Suprapubic skin (tissue), 4 donors: Measurements from ENCODE around the gene GRIA3.

Experiments used
- EP300 ChIP-seq: sonication (generic); formaldehyde crosslinking; IDR thresholded peaks from one replicate; pipeline ENCODE4 v1.6.1; 2017; ENCODE audit warnings: antibody characterized with exemption
- POLR2A ChIP-seq, 2 donors: fragments of 450-650 bp; IDR thresholded peaks; one replicate each; pipeline ENCODE4 v1.6.1; 2017; ENCODE audit warnings: antibody characterized with exemption in 2 of 2, mild to moderate bottlenecking in 2 of 2, moderate library complexity in 2 of 2
- POLR2AphosphoS5 ChIP-seq, 3 donors: sonication (generic); formaldehyde crosslinking; IDR thresholded peaks; one replicate each; pipeline ENCODE4 v1.6.1; 2017; ENCODE audit warnings: antibody characterized with exemption in 3 of 3
- TF ChIP-seq, protein P1 (sequence below), 2 donors: fragments of 200-600 bp in 1 of 2; fragments of 450-650 bp in 1 of 2; sonication (generic) in 1 of 2; IDR thresholded peaks; one replicate each; pipeline ENCODE4 v1.5.1; 2016 to 2019; ENCODE audit warnings: antibody characterized with exemption in 2 of 2, mild to moderate bottlenecking in 1 of 2, moderate library complexity in 1 of 2

- TF ChIP-seq POLR2A (IDR thresholded peaks at IDR 0.05) (no peak), EP300 (no peak), POLR2AphosphoS5 (IDR thresholded peaks at IDR 0.05) (no peak)
- TF ChIP-seq, protein P1, sequence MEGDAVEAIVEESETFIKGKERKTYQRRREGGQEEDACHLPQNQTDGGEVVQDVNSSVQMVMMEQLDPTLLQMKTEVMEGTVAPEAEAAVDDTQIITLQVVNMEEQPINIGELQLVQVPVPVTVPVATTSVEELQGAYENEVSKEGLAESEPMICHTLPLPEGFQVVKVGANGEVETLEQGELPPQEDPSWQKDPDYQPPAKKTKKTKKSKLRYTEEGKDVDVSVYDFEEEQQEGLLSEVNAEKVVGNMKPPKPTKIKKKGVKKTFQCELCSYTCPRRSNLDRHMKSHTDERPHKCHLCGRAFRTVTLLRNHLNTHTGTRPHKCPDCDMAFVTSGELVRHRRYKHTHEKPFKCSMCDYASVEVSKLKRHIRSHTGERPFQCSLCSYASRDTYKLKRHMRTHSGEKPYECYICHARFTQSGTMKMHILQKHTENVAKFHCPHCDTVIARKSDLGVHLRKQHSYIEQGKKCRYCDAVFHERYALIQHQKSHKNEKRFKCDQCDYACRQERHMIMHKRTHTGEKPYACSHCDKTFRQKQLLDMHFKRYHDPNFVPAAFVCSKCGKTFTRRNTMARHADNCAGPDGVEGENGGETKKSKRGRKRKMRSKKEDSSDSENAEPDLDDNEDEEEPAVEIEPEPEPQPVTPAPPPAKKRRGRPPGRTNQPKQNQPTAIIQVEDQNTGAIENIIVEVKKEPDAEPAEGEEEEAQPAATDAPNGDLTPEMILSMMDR (IDR thresholded peaks at IDR 0.05) = no peak
These were observed 11.2 kb upstream of the GRIA3 start for GRCh38 chrX:123172869-123173268.
